Mesothelial cell of epicardium (in vitro differentiated cells): ENCODE results near the gene PRMT7. TPM values are rescaled to one million over a fixed set of nuclear protein-coding genes. Genes with fewer than 3 reads are reported as not detected.

Experiments
- DNase-seq, 2 experiments: peaks; one replicate each; pipeline ENCODE4 v3.0.0; 2021; ENCODE audit warnings: low spot score in 2 of 2; ENCODE audit not compliant: unreplicated experiment in 2 of 2
- H3K27ac Mint-ChIP-seq: 2 replicates; pipeline ENCODE4 v1.8.0; 2021; ENCODE audit warnings: mixed read lengths
- H3K27me3 Mint-ChIP-seq: 2 replicates; pipeline ENCODE4 v1.8.0; 2021; ENCODE audit warnings: low read depth, mixed read lengths
- H3K36me3 Mint-ChIP-seq: 2 replicates; pipeline ENCODE4 v1.8.0; 2021; ENCODE audit warnings: mixed read lengths
- H3K4me1 Mint-ChIP-seq: 2 replicates; pipeline ENCODE4 v1.8.0; 2021; ENCODE audit warnings: mixed read lengths
- H3K4me3 Mint-ChIP-seq: 2 replicates; pipeline ENCODE4 v1.8.0; 2021; ENCODE audit warnings: mild to moderate bottlenecking, moderate library complexity, mixed read lengths
- H3K9me3 Mint-ChIP-seq: 2 replicates; pipeline ENCODE4 v1.8.0; 2021; ENCODE audit warnings: mixed read lengths
- total RNA-seq: library from RNA; stranded (reverse); gene quantifications from 3 replicates; pipeline ENCODE4 v1.2.1, GENCODE V29; 2021
- TF ChIP-seq, protein P1 (sequence below): fragments of 200-600 bp; sonication (generic); IDR thresholded peaks from one replicate; pipeline ENCODE4 v1.5.0; 2021; ENCODE audit warnings: antibody characterized with exemption; ENCODE audit not compliant: unreplicated experiment

PRMT7 gene
- total RNA-seq, 1 donor from 2014 or later: 77.9 TPM

DNA sequence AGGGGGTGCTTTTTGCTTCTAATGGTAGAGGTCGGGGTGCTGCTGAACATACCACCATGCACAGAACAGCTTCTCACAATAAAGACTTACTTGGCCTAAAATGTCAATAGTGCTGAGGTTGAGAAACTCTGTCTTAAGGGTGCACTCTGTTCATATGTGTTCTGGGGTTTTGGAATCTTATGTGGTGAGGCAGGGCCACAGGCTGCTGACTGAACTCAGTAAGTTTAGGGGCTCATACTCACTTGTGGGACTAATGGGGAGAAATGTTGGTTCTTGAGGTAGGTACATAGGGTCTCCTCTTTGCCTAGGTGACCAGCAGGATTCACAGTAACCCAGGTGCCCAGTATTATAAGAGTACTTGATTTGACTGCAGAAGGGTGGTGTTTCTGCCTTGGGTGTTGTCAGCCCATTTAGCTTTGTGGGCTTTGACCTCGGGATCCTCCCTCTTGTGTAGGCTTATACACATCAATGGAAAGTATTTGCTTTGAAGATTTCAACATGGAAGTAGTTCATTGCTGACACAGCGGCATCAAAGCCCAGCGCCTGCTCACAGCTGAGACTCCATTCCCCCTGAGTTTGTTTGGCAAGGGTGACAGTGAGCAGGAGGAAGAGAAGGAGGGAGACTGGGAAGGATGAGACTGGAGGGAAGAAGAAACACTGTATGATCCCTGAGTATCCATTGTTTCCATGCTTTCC is 29.3 kb upstream of the PRMT7 start:
- Mint-ChIP-seq H3K4me1 (peaks cover 2% of the 10 kb centered on the region), H3K36me3 (peaks cover 12% of the 10 kb centered on the region), H3K27ac (no peak overlapping the region), H3K27me3 (no peaks in the 10 kb centered on the region), H3K9me3 (no peaks in the 10 kb centered on the region), H3K4me3 (no peak overlapping the region)
- no peak for DNase-seq
- TF ChIP-seq, protein P1, sequence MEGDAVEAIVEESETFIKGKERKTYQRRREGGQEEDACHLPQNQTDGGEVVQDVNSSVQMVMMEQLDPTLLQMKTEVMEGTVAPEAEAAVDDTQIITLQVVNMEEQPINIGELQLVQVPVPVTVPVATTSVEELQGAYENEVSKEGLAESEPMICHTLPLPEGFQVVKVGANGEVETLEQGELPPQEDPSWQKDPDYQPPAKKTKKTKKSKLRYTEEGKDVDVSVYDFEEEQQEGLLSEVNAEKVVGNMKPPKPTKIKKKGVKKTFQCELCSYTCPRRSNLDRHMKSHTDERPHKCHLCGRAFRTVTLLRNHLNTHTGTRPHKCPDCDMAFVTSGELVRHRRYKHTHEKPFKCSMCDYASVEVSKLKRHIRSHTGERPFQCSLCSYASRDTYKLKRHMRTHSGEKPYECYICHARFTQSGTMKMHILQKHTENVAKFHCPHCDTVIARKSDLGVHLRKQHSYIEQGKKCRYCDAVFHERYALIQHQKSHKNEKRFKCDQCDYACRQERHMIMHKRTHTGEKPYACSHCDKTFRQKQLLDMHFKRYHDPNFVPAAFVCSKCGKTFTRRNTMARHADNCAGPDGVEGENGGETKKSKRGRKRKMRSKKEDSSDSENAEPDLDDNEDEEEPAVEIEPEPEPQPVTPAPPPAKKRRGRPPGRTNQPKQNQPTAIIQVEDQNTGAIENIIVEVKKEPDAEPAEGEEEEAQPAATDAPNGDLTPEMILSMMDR: no peak

DNA sequence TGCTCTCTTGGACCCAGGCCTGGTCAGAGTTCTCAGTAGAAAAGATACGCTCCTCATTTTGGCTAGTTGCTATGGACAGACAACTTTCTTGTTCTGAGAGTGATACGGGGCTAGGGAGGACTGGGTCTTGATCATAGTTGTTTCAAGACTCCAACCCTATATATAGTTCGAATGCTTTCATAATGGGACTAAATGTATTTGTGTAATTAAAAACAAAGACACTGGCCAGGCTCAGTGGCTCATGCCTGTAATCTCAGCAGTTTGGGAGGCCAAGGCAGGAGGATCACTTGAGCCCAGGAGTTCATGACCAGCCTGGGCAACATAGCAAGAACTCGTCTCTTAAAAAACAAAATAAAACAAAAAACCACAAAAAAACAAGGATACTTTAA is 28.8 kb upstream of the PRMT7 start:
- DNase-seq: no peak
- no peak overlapping the region for H3K27ac Mint-ChIP-seq
- TF ChIP-seq, protein P1: no peak
- peaks cover 15% of the 10 kb centered on the region for H3K36me3 Mint-ChIP-seq
- no peak overlapping the region for H3K4me3 Mint-ChIP-seq
- no peaks in the 10 kb centered on the region for H3K9me3 Mint-ChIP-seq
- peaks cover 2% of the 10 kb centered on the region for H3K4me1 Mint-ChIP-seq
- H3K27me3 Mint-ChIP-seq: no peaks in the 10 kb centered on the region

DNA sequence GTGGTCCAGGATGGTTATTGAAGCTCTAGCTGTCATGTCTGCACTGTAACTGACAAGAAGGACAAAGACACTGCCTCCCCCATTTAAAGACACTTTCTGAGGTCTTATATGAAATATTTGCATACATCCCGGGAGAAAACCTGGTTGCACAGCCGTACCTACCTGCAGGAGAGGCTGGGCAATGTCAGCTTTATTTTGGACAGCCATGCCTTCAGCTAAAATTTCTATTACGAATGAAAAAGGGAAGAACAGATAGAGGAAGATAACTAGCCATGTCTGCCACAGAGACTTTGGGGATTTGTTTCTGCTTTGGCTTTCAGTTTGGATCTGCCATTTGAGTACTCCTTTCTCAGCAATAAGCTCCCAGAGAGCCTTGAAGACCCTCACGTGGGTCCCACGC is 27.5 kb upstream of the PRMT7 start:
- DNase-seq: no peak
- Mint-ChIP-seq H3K9me3 (no peaks in the 10 kb centered on the region), H3K4me3 (no peak overlapping the region), H3K27ac (peak overlapping the region; percentile 48), H3K4me1 (peaks cover 2% of the 10 kb centered on the region), H3K36me3 (peaks cover 23% of the 10 kb centered on the region), H3K27me3 (no peaks in the 10 kb centered on the region)
- TF ChIP-seq, protein P1: no peak

DNA sequence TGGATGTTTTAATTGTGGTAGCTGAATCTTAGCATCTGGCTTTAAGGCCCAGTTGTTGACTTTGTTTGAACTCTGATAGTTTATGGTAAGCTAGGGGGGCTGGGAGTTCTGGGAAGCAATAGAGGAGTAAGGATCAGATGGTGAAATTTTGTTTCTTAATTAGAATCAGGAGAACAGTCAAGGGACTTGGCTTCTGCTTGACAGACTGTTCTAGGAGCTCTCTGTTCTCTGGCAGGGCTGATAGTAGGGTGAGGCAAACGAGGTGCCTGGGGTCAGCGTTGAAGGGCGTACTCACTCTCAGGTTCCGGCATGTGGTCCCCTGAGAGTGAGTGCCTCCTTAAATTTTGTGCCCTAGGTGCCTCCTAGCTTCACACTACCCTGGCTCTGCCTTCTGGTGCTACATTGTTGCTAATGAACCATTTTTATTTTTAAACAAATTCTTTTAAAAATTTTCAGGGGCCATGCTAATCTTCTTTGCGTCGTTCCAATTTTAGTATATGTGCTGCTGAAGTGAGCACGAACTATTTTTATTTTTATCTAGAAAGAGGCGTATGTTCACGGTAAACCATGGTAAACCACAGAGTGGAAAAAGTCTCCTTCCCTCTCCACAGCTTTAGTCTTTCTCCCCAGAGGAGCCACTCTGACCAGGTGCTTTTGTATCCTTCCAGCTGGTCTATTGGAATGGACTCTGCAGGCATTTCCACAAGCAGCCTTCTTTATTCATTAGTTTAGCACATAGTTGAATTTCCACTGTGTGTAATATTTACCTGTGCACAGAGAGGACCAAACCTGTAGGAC is 26.8 kb upstream of the PRMT7 start:
- Mint-ChIP-seq H3K9me3 (no peaks in the 10 kb centered on the region), H3K4me3 (no peak overlapping the region), H3K36me3 (peaks cover 23% of the 10 kb centered on the region), H3K27ac (peak overlapping the region; percentile 48), H3K4me1 (peaks cover 2% of the 10 kb centered on the region), H3K27me3 (no peaks in the 10 kb centered on the region)
- no peak for DNase-seq
- TF ChIP-seq, protein P1: no peak

DNA sequence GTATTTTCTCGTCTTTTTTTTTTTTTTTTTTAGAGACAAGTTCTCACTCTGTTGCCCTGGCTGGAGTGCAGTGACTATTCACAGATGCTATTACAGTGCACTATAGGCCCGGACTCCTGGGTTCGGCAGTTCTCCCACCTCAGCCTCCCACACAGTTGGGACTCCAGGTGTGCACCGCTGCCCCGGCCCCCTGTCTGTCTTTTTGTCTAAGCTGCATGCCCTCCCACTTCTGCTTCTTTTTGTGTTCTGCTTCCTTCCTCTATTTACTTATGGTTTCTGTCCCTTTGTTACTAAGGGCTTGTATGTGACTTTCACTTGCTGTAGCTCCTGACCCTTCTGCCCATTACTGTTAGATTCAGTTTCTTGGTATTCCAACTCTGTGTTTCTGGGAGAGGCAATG is 26.0 kb upstream of the PRMT7 start:
- Mint-ChIP-seq H3K4me3 (no peak overlapping the region), H3K27me3 (no peaks in the 10 kb centered on the region), H3K4me1 (peaks cover 5% of the 10 kb centered on the region), H3K36me3 (peaks cover 18% of the 10 kb centered on the region), H3K27ac (no peak overlapping the region), H3K9me3 (no peaks in the 10 kb centered on the region)
- DNase-seq: no peak
- TF ChIP-seq, protein P1: no peak
